ENCODE measurements around the gene GPRC5D.

The GPRC5D gene

GRCh38 chr12:12903642-12904609, 48.0 kb downstream of the GPRC5D start:
- DNase-seq, result no peak

DNA sequence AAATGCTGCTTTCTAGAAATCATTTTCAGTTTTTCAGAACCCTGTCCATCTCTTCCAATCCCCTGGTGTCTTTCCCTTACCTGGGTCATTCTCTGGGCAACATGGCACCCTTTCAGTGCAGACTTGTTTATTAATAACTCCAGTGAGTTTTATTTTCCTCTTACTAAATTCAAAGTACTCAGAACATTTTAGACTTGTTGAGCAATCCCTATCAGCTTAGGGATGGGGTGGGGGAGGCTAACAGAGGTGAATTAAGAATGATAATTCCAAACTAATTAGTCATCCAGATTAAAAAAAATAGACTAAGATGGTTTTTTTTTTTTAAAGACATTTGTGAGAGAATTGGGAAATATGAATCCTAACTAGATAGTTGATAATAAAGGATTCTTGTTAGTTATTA, 49.9 kb downstream of the GPRC5D start:
- DNase-seq, result no peak

GRCh38 chr12:12901158-12901791, 50.7 kb downstream of the GPRC5D start:
- DNase-seq, result peak; percentile 30

GRCh38 chr12:12900786-12901157, 51.2 kb downstream of the GPRC5D start:
- DNase-seq, result no peak

- peak; percentile 16 for DNase-seq
Measured at GRCh38 chr12:12899530-12900380, 52.2 kb downstream of the GPRC5D start.

GRCh38 chr12:12898911-12899511, 53.0 kb downstream of the GPRC5D start:
- DNase-seq, result no peak

DNA sequence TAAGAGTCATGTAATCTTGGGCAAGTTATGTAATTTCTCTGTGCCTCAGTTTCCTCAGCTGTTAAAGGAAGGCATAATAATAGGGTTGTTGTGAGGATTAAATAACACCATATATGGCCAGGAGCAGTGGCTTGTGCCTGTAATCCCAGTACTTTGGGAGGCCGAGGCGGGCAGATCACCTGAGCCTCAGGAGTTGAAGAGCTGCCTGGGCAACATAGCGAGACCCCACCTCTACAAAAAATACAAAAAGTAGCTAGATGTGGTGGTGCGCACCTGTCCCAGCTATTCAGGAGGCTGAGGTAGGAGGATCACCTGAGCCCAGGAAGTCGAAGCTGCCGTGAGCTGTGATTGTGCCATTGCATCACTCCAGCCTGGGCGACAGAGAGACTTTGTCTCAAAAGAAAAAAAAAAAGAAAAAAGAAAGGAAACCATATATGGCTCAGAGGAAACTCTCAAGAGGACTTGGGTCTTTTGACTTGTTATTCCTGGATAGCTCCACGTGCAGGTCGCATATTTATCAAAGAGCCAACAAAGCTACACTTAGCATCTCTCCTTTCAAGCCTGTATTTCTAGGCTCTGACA, 53.7 kb downstream of the GPRC5D start:
- no peak for DNase-seq

DNA sequence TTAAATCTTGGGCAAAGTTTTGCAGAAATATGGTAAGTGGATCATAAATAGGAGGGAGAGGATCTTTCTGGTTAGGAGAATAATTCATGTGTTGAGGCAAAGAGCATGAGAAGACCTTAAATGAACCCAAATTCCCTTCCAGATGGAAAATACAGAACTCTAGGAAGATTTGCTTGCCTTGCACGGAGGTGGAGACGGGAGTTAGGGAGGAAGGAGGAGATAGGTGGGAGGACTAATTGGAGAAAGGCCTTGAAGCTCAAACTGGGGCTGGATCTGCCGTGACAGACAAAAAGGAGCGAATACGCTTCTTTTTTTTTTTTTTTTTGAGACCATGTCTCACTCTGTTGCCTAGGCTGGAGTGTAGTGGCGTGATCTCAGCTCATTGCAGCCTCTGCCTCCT, 54.7 kb downstream of the GPRC5D start:
- no peak for DNase-seq

DNA sequence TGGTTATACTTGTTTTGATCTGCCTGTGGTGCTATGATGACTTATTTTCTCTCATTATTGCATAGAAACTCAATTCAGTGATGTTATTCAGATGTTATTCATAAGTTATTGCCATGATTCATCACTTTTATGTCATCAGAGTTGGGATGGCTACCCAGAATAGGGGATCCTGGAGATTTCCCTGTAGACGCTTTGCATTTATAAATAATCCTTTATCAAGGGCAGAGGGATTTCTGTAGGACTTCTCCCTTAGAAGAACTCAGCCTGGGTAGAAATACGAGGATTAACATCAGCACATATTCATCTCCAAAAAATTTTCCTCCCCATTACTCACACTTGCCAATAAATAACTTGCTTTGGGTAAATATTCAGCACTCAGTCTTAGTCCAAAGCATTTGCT, 55.7 kb downstream of the GPRC5D start:
- DNase-seq, result no peak

- no peak for DNase-seq
Measured at GRCh38 chr12:12893438-12893837, 58.5 kb downstream of the GPRC5D start.

DNA sequence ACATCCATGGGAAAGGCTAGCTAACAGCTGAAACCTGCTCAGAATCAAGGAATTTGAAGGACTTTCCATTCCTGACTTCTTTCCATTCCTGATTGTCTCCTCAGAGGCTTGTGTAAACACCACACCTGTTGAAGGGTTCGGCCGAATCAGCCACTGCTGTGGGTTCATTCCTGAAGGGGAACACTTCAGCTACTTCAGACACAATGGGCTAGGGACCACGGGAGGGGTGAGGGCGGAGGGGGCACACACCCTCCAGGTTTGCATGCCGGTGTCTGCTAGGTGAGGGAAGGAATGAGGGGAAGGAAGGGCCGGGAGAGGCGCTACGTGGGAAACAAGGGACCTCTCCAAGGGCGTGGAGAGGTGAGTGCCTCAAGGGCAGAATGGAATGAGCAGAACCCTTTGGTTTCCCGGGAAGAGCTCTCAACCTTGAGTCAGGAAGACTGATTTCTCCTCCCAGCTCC, 59.3 kb downstream of the GPRC5D start:
- DNase-seq, result no peak

DNA sequence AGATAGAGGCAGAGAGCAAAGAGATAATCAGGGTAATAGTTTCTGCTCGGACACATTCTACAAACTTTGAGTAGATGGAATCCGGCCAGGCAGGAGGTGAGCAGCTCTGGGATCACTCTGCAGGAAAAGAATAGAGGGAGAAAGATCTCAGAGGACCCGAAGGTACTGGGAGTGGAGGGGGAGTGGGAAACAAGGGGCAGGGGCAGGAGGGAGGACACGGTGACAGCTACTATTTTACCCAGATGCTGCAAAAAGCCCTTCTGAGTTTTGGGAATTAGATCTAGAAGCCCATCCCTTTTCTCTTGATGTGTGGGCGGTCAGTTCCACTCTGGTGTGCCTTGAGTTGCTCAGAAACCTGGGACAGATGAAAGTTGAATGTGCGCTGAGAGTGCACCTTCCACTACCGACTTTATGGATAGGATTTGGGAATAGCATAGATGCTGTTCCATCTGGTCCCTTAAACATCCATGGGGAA, 60.1 kb downstream of the GPRC5D start:
- DNase-seq, result no peak

- DNase-seq, result no peak
Measured at GRCh38 chr12:12891080-12891880, 60.7 kb downstream of the GPRC5D start, which contains the start of gene GPRC5A. TSS of gene GPRC5A (plus strand) at chr12:12891562. CDS start at chr12:12908250, 16,688 bp downstream.
